ENCODE data around the gene FXYD5. TPM values are rescaled to one million over a fixed set of nuclear protein-coding genes. Genes with fewer than 3 reads are reported as not detected.

FXYD5 gene
- total RNA-seq, 1 experiment from 2014 or later: 100 TPM

DNA sequence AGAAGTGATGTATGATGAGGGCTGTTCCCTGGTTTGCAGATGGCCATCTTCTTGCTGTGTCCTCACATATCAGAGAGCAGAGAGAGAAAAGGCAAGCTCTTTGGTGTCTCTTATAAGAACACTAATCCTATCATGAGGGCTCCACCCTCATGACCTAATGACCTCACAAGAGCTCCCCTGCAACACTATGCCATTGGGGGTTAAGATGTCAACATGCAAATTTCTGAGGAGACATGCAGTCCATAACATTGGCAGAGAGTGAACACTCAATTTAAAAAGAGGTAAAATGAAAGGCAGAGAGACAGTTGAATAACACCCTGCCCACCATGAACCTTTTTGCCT, 63.1 kb downstream of the FXYD5 start:
- peaks cover 0 to 5% (median 5%) of the 10 kb centered on the region in 3 experiments; a peak in 6 of 7 replicates for H3K36me3 Mint-ChIP-seq (ENCODE audit: insufficient read depth in 1 of 3, low read depth in 3 of 3)
- no peak overlapping the region for H3K4me3 Mint-ChIP-seq

More for the DNA sequence above, 63.1 kb downstream of the FXYD5 start:
- H2AFZ ChIP-seq (ENCODE audit: low read length): no peak overlapping the region
- no peak overlapping the region for H2BK15ac ChIP-seq (ENCODE audit: low read depth, low read length)
- H3K18ac ChIP-seq (ENCODE audit: insufficient read length, low read depth, low read length): no peak overlapping the region
- H2BK5ac ChIP-seq (ENCODE audit: insufficient read length, low read length): no peak overlapping the region
- no peak overlapping the region for H2BK120ac ChIP-seq (ENCODE audit: low read depth, low read length, poor library complexity, severe bottlenecking)
- no peaks in the 10 kb centered on the region for H3K23me2 ChIP-seq (ENCODE audit: insufficient read length, low read depth, low read length, poor library complexity, severe bottlenecking)
- peaks cover 12 to 13% of the 10 kb centered on the region in 2 experiments for H3K4me1 Mint-ChIP-seq
- H3T11ph ChIP-seq (ENCODE audit: low read length): no peak overlapping the region
- no peaks in the 10 kb centered on the region for H3K79me1 ChIP-seq (ENCODE audit: insufficient read depth, low read depth, low read length, poor library complexity, severe bottlenecking)
- no peak overlapping the region for H3K4me2 ChIP-seq (ENCODE audit: insufficient read depth, insufficient read length, low read length)
- H4K20me1 ChIP-seq (ENCODE audit: control insufficient read depth, insufficient read depth, insufficient read length): no peaks in the 10 kb centered on the region
- TF ChIP-seq, protein P1, sequence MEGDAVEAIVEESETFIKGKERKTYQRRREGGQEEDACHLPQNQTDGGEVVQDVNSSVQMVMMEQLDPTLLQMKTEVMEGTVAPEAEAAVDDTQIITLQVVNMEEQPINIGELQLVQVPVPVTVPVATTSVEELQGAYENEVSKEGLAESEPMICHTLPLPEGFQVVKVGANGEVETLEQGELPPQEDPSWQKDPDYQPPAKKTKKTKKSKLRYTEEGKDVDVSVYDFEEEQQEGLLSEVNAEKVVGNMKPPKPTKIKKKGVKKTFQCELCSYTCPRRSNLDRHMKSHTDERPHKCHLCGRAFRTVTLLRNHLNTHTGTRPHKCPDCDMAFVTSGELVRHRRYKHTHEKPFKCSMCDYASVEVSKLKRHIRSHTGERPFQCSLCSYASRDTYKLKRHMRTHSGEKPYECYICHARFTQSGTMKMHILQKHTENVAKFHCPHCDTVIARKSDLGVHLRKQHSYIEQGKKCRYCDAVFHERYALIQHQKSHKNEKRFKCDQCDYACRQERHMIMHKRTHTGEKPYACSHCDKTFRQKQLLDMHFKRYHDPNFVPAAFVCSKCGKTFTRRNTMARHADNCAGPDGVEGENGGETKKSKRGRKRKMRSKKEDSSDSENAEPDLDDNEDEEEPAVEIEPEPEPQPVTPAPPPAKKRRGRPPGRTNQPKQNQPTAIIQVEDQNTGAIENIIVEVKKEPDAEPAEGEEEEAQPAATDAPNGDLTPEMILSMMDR (conservative IDR thresholded peaks at IDR 0.05): no peak
- no peak overlapping the region for H3K14ac ChIP-seq (ENCODE audit: insufficient read depth, low read length)
- no peak overlapping the region for H3K56ac ChIP-seq (ENCODE audit: insufficient read length, low read depth, low read length)
- no peak overlapping the region for H4K5ac ChIP-seq (ENCODE audit: insufficient read length, low read depth, low read length)
- no peak overlapping the region for H3K23ac ChIP-seq (ENCODE audit: insufficient read length, low read depth, low read length)
- no peak overlapping the region for H2BK12ac ChIP-seq (ENCODE audit: insufficient read length, low read depth, low read length)
- no peak overlapping the region for H3K27ac Mint-ChIP-seq
- no peak overlapping the region for H4K91ac ChIP-seq (ENCODE audit: insufficient read length, low read depth, low read length)
- H2AK5ac ChIP-seq (ENCODE audit: insufficient read length, low read length): no peak overlapping the region
- H3K4me1 ChIP-seq (ENCODE audit: insufficient read depth, low read length): 0 out of 2 replicates have a peak, but pooled peaks cover 2% of the 10 kb centered on the region
- DNase-seq: no peak
- H3K9ac ChIP-seq (ENCODE audit: extremely low read depth, insufficient read length, low read length): no peak overlapping the region
- H3K27me3 ChIP-seq (ENCODE audit: insufficient read depth, low read length): no peaks in the 10 kb centered on the region
- no peak overlapping the region for H3K27ac ChIP-seq (ENCODE audit: insufficient read length, low read depth, low read length)
- H3K9me3 ChIP-seq (ENCODE audit: control insufficient read depth, low read depth, low read length): no peaks in the 10 kb centered on the region
- H2BK20ac ChIP-seq (ENCODE audit: low read depth, low read length, poor library complexity, severe bottlenecking): no peak overlapping the region
- H3K79me2 ChIP-seq (ENCODE audit: insufficient read depth, low read length): no peaks in the 10 kb centered on the region
- H3K4ac ChIP-seq (ENCODE audit: low read depth, low read length): no peak overlapping the region
- no peak overlapping the region for H4K8ac ChIP-seq (replicated peaks; ENCODE audit: insufficient read length, low read depth, low read length)
- H3K27me3 Mint-ChIP-seq (ENCODE audit: low read depth): peaks cover 4% of the 10 kb centered on the region
- H3K9me3 Mint-ChIP-seq: peaks cover 7 to 13% of the 10 kb centered on the region in 2 experiments
